Activated T-helper 17 cell treated with anti-CD3 and anti-CD28 coated beads, Interleukin-2, amount 50 U/mL, for 72 hours (primary cell): Measurements from ENCODE around the gene ZFP36L1. TPM values are rescaled to one million over a fixed set of nuclear protein-coding genes. Genes with fewer than 3 reads are reported as not detected.
A peak's percentile ranks its signal among the peaks of the same experiment; 100 is the strongest.

Experiments
- ATAC-seq: fragments of 150-1000 bp; cut with Tn5 transposase; replicated peaks from 2 replicates; pipeline ENCODE4 v1.10.0; 2021; ENCODE audit warnings: mild to moderate bottlenecking, moderate library complexity
- H3K27ac Mint-ChIP-seq: one replicate; pipeline ENCODE4 v1.8.0; 2022; ENCODE audit warnings: mixed read lengths
- H3K27me3 Mint-ChIP-seq: one replicate; pipeline ENCODE4 v1.8.0; 2022; ENCODE audit warnings: mixed read lengths
- H3K36me3 Mint-ChIP-seq: one replicate; pipeline ENCODE4 v1.8.0; 2022; ENCODE audit warnings: low read depth, mild to moderate bottlenecking, mixed read lengths
- H3K4me1 Mint-ChIP-seq: one replicate; pipeline ENCODE4 v1.8.0; 2022; ENCODE audit warnings: mixed read lengths
- H3K4me3 Mint-ChIP-seq: one replicate; pipeline ENCODE4 v1.8.0; 2022; ENCODE audit warnings: mild to moderate bottlenecking, mixed read lengths
- H3K9me3 Mint-ChIP-seq: one replicate; pipeline ENCODE4 v1.8.0; 2022; ENCODE audit warnings: mixed read lengths
- total RNA-seq, 2 donors: library from RNA; stranded (reverse); gene quantifications; one replicate each; pipeline ENCODE4 v1.2.3, GENCODE V29; 2022

The ZFP36L1 gene
- total RNA-seq, 2 donors from 2014 or later, result 57.7 to 146 TPM

DNA sequence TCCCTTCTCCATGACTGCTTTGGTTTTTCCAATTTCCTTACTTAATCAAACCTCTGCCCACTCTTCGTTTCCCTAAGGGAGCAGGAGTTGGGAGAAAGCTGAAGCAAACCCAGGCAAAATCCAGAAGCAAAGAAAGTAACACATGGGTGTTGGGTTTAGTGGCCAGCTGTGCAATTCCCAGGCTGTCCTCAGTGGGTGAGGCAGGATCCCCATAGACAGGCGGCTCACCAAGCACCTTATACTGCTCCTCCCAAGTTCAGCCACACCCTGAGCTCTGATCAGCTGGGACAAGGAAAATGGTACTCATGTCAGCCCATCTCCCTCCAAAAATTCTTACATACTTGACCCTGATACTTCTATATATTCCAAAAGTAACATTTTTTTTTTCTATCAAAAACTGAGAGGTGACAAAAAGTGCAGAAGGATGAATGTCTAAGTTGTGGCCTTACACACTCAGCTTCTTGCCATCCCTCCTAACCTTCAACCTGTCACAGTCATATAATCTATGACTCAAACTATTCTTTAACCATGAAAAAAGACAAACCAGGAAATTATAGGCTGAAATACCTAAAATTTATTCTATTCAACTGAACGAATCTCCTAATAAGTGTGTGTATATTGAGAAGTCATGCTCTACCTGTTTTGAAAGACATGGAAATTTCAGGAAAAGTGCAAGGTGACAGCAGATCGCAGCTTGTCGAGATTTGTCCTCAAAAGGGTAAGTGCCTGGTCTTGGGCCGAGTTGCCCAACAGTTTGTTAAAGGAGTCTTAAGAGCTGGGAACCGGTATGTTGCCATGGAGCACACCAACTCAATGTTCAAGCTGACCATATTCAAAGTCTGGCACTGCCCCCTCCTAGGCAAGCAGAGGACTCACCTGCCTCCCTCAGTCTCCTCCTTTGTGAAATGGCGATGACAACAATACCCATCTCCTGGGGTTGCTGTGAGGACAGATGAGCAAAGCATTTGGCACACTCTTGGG is 17.6 kb upstream of the ZFP36L1 start:
- Mint-ChIP-seq H3K4me3 (no peak overlapping the region), H3K9me3 (no peaks in the 10 kb centered on the region), H3K4me1 (peaks cover 32% of the 10 kb centered on the region), H3K36me3 (no peaks in the 10 kb centered on the region), H3K27me3 (no peaks in the 10 kb centered on the region), H3K27ac (no peak overlapping the region)
- peak; percentile 34 for ATAC-seq

DNA sequence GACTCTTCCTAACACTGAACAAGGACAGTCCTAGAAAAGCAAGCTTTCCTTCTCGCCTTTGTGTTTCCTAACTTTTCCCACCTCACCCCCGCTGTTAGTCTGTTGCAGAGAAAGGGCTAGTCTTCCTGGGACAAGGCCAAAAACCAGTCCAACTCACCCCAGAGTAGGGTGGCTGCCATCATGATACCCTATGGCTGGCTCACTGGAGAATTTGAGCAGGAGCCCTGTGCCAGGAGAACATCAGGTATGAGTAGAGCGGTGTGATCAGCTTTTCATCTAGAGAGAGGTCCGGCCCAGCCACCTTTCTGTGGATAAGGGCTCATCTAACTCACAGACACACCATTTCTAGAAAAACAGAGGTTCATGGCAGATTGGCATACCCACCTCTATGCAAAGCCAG is 16.7 kb upstream of the ZFP36L1 start:
- H3K36me3 Mint-ChIP-seq, result no peaks in the 10 kb centered on the region
- no peaks in the 10 kb centered on the region for H3K9me3 Mint-ChIP-seq
- no peaks in the 10 kb centered on the region for H3K27me3 Mint-ChIP-seq
- H3K27ac Mint-ChIP-seq, result no peak overlapping the region
- H3K4me3 Mint-ChIP-seq, result no peak overlapping the region
- no peak for ATAC-seq
- peaks cover 25% of the 10 kb centered on the region for H3K4me1 Mint-ChIP-seq

DNA sequence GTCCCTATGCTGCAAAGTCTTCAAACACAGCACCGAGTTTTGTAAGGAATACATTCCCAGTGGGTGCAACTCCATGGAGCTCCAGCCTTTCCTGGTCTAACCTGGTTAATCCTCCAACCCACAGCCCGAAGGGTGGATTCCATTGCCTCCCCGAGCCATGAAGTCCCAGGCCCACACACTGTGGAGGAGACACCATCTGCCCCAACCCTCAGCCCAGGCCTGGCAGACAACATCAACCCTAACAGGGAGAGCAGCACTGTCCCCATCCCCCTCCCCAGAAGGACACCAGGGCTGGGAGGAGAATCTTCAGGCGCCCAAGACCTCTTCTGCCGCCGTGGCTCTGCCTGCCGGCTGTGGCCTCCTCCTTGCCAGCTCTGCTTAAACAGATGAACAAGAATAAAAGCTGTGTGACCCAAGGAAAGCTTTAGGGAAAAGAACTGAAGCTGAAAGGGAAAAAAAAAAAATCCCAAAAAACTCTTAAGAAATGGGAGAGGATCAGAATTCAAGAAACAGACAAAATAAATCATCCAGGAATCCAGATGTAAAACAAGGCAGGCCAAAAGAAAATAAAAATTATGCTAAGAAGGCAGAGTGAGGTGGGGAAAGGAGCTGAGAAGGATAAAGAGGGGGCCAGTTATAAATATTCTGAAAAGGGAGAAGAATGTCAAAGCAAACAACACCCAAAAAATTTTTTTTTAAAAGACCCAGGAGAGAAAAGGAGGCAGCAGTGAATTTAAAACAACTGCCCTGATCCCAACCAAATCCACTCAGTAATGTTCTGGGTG is 16.0 kb upstream of the ZFP36L1 start:
- no peaks in the 10 kb centered on the region for H3K27me3 Mint-ChIP-seq
- no peaks in the 10 kb centered on the region for H3K36me3 Mint-ChIP-seq
- H3K9me3 Mint-ChIP-seq, result no peaks in the 10 kb centered on the region
- no peak overlapping the region for H3K27ac Mint-ChIP-seq
- no peak for ATAC-seq
- H3K4me3 Mint-ChIP-seq, result no peak overlapping the region
- H3K4me1 Mint-ChIP-seq, result peaks cover 18% of the 10 kb centered on the region

- ATAC-seq, result no peak
- peak overlapping the region; percentile 44 for H3K27ac Mint-ChIP-seq
- peaks cover 10% of the 10 kb centered on the region for H3K4me1 Mint-ChIP-seq
- H3K9me3 Mint-ChIP-seq, result no peaks in the 10 kb centered on the region
- H3K4me3 Mint-ChIP-seq, result no peak overlapping the region
- no peaks in the 10 kb centered on the region for H3K36me3 Mint-ChIP-seq
- H3K27me3 Mint-ChIP-seq, result no peaks in the 10 kb centered on the region
Observed at GRCh38 chr14:68807987-68808386, 15.1 kb upstream of the ZFP36L1 start.

- ATAC-seq, result no peak
- no peaks in the 10 kb centered on the region for H3K27me3 Mint-ChIP-seq
- peaks cover 10% of the 10 kb centered on the region for H3K4me1 Mint-ChIP-seq
- H3K27ac Mint-ChIP-seq, result peak overlapping the region; percentile 44
- peak overlapping the region; percentile 30 for H3K4me3 Mint-ChIP-seq
- no peaks in the 10 kb centered on the region for H3K9me3 Mint-ChIP-seq
- H3K36me3 Mint-ChIP-seq, result no peaks in the 10 kb centered on the region
Observed at GRCh38 chr14:68807148-68807600, 14.3 kb upstream of the ZFP36L1 start.

DNA sequence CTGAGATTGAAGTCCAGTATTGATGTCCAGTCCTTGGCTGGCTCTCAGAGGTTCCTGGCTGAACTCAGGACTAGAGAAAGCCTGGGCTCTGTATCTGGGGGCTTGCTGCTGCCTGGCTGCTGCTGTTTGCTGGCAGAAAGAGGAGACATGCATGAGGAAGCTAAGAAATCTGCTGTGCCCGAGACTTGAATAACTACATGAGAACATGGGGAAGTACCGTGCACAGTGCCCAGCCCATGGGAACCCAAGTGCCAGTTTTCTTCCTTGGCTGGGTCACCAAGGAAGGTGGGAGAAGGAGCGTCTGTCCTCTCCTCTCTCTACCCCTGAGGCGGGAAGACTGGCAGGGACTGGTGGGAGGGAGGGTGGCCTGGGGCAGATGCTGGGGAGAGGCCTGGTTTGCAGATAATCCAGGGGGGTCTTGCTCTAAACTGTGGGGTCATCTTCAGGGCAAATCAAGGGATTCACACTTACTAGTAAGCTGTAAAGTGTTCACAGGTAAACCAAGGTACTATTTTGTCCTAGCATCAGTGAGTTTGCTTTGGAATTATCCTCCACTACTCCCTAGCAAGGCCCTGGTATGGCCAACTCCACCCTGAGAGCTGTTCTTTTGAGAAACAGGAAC is 13.8 kb upstream of the ZFP36L1 start:
- H3K27me3 Mint-ChIP-seq, result no peaks in the 10 kb centered on the region
- no peaks in the 10 kb centered on the region for H3K36me3 Mint-ChIP-seq
- peaks cover 4% of the 10 kb centered on the region for H3K9me3 Mint-ChIP-seq
- peaks cover 15% of the 10 kb centered on the region for H3K4me1 Mint-ChIP-seq
- peak overlapping the region; percentile 44 for H3K27ac Mint-ChIP-seq
- ATAC-seq, result no peak
- peak overlapping the region; percentile 30 for H3K4me3 Mint-ChIP-seq

DNA sequence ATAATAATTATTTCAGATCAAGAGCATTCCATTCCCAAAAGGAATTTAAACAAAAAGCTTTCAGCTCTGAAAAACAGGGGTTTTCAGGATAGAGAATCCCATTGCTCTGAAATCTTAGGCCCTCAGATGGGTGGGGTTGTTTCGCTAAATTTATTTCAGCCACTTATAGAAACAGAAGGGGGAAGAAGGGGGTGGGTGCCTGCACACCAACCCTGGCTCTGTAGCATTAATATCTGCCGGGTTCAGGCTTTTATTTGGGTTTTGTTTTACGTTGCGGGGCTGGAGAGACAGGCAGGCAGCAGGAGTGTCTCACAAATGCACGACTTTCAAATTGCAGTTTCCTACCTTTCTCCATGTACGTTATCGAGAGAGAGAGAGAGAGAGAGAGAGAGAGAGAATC is 12.5 kb upstream of the ZFP36L1 start:
- peaks cover 6% of the 10 kb centered on the region for H3K9me3 Mint-ChIP-seq
- no peak for ATAC-seq
- H3K36me3 Mint-ChIP-seq, result no peaks in the 10 kb centered on the region
- H3K4me3 Mint-ChIP-seq, result no peak overlapping the region
- peaks cover 18% of the 10 kb centered on the region for H3K4me1 Mint-ChIP-seq
- no peak overlapping the region for H3K27ac Mint-ChIP-seq
- no peaks in the 10 kb centered on the region for H3K27me3 Mint-ChIP-seq

DNA sequence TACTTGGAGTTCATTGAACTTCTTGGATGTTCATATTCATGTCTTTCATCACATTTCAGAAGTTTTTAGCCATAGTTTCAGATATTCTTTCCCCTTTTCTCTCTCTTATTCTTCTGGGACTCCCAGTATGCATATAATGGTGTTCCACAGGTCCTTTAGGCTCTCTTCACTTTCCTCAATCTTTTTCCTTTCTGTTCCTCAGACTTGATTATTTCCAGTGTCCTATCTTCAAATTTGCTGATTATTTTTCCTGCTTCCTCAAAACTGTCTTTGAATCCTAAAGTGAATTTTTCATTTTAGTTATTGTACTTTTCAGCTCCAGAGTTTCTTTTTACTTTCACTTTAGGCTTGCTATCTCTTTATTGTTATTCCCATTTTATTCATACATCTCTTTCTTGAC is 8.8 kb upstream of the ZFP36L1 start:
- Mint-ChIP-seq H3K36me3 (no peaks in the 10 kb centered on the region), H3K9me3 (peaks cover 6% of the 10 kb centered on the region), H3K27me3 (no peaks in the 10 kb centered on the region), H3K4me1 (peaks cover 24% of the 10 kb centered on the region), H3K27ac (peak overlapping the region; percentile 38), H3K4me3 (peak overlapping the region; percentile 61)
- ATAC-seq, result no peak

DNA sequence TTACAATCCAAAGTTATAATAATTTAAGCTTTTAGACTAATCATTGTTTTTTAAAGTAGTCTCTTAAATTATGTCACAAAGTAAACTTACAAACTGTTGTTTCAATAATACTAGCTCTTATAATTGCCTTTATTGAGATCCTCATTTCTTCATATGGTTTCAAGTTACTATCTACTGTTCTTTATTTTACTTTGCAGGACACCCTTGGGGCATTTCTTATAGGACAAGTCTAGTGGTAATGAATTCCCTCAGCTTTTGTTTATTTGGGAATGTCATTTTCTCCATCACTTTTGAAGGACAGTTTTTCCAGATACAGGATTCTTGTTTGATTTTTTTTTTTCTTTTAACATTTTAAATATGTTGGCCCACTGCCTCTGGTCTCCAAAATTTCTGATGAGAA is 8.1 kb upstream of the ZFP36L1 start:
- Mint-ChIP-seq H3K9me3 (peaks cover 6% of the 10 kb centered on the region), H3K27me3 (no peaks in the 10 kb centered on the region), H3K4me1 (peaks cover 26% of the 10 kb centered on the region), H3K27ac (no peak overlapping the region), H3K4me3 (peak overlapping the region; percentile 61), H3K36me3 (no peaks in the 10 kb centered on the region)
- ATAC-seq, result no peak

- H3K27ac Mint-ChIP-seq, result no peak overlapping the region
- peaks cover 6% of the 10 kb centered on the region for H3K9me3 Mint-ChIP-seq
Observed at GRCh38 chr14:68800390-68800789, 7.5 kb upstream of the ZFP36L1 start.

GRCh38 chr14:68798621-68799020 is 5.8 kb upstream of the ZFP36L1 start:
- peaks cover 32% of the 10 kb centered on the region for H3K4me1 Mint-ChIP-seq
- peak; percentile 8 for ATAC-seq
- peak overlapping the region; percentile 87 for H3K4me3 Mint-ChIP-seq
- peak overlapping the region; percentile 99 for H3K27ac Mint-ChIP-seq
- H3K27me3 Mint-ChIP-seq, result no peaks in the 10 kb centered on the region
- H3K36me3 Mint-ChIP-seq, result peaks cover 15% of the 10 kb centered on the region
- H3K9me3 Mint-ChIP-seq, result peaks cover 6% of the 10 kb centered on the region

More at GRCh38 chr14:68800390-68800789, 7.5 kb upstream of the ZFP36L1 start:
- ATAC-seq, result no peak
- Mint-ChIP-seq H3K36me3 (no peaks in the 10 kb centered on the region), H3K4me1 (peaks cover 26% of the 10 kb centered on the region), H3K4me3 (peak overlapping the region; percentile 15), H3K27me3 (no peaks in the 10 kb centered on the region)

DNA sequence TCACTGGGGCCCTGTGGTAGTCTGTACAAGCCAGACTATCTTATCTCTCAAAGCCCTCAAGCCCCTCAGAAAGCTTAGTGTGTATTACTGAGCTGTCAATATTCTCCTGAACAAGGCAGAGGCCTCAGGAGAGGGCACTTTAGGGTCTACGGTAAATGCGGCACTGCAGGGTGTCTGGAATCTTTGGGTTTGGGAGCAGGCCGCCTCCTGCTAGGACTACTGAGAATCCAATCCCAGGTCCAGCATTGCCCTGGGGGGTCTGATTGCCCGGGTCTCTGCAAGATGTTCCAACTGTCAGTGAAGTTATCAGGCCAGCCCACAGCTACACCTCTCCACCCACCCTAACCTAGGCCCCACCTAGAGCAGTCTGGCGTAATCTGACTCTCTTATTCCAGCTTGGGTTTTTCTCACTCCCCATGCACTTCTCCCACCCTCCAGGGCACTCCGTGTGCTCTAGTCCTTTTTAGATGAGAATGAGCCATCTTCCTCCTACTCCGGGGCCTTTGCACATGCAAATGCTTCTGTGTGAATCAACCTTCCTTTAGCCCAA is 4.3 kb upstream of the ZFP36L1 start:
- Mint-ChIP-seq H3K36me3 (peaks cover 29% of the 10 kb centered on the region), H3K4me3 (peak overlapping the region; percentile 87), H3K27ac (peak overlapping the region; percentile 99), H3K9me3 (peaks cover 6% of the 10 kb centered on the region), H3K4me1 (peaks cover 32% of the 10 kb centered on the region), H3K27me3 (no peaks in the 10 kb centered on the region)
- peak; percentile 10 for ATAC-seq

DNA sequence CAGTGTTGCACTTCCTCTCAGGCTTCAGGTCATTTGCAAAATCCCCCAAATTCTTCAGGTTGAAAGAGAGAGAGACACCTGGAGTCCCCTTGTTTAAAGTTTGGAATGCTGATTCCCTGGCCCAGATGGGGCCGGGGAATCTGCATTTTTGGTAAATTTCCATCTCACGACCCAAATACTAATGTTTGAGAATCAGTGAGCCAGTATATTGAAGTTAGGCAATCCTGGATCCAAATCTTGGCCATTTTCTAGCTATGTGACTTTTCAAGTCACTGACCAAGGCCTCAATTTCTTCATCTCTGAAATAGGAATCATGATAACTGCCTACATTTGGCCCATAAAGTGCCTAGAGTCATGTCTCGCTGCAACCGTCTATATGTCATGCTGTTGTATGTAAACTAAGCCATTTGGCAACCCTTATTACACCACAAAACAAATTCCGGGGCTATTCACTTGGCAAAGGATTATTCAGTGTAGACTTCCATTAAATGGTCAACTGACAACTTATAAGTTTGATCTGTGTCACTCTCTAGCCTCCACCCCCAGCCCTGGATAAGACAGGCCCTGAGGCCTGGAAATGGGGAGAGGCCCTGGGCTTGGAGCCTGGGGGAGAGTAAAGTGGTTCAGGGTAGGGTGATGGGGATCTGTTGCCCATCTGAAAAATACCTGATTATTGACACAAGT is 3.7 kb upstream of the ZFP36L1 start:
- ATAC-seq, result no peak
- Mint-ChIP-seq H3K9me3 (peaks cover 1% of the 10 kb centered on the region), H3K27ac (peak overlapping the region; percentile 99), H3K27me3 (no peaks in the 10 kb centered on the region), H3K36me3 (peaks cover 35% of the 10 kb centered on the region), H3K4me3 (peak overlapping the region; percentile 87), H3K4me1 (peaks cover 26% of the 10 kb centered on the region)
